HEK293 (cell line): ENCODE data around the gene PRKAG2.

Source experiments
- ZNF274 ChIP-seq, 2 experiments: fragments of 200-500 bp in 1 of 2; fragments of 450-650 bp in 1 of 2; sonication (Bioruptor generic) in 1 of 2; formaldehyde crosslinking in 1 of 2; IDR thresholded peaks; 2 replicates each; pipeline versions ENCODE4 v1.5.1 to v1.6.1; 2014 to 2016; ENCODE audit warnings: borderline replicate concordance in 1 of 2, inconsistent platforms in 1 of 2, low read length in 1 of 2, missing biosample characterization in 1 of 2, missing genetic modification characterization in 1 of 2
- ZNF76 ChIP-seq: fragments of 450-650 bp; formaldehyde crosslinking; IDR thresholded peaks from 2 replicates; pipeline ENCODE4; 2016; ENCODE audit warnings: low read depth, missing biosample characterization, missing genetic modification characterization, borderline replicate concordance
- TF ChIP-seq, protein P1 (sequence below): fragments of 450-650 bp; formaldehyde crosslinking; optimal IDR thresholded peaks from 2 replicates; pipeline ENCODE3; 2016; ENCODE audit warnings: missing biosample characterization, mild to moderate bottlenecking, missing genetic modification characterization
- TF ChIP-seq, protein P2 (sequence below): fragments of 450-650 bp; formaldehyde crosslinking; IDR thresholded peaks from 2 replicates; pipeline ENCODE4 v1.5.1; 2016; ENCODE audit warnings: missing biosample characterization, missing genetic modification characterization

DNA sequence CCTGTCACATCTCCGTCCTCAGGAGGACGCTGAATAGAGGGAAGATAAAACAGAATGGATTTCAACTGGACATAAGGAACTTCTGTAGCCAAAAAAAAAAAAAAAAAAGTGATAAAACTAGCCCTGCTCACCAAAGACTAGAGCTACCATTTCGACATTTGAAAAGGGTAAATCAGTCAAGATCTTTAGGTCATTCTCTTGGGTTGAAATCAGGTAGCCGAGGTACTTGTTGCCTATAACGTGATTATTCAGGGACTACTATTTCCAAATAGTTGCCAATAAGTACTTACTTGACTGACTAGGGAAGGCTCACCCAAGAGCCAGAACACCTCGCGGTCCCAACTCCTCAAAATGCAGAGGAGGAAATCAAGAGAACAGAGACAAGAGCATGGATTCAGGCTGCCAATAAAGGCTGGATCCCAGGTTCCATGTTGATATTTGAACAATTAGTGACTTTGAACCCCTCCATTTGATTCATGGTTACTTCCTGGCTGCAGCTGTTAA, 359.3 kb downstream of the PRKAG2 start:
- TF ChIP-seq, protein P1, sequence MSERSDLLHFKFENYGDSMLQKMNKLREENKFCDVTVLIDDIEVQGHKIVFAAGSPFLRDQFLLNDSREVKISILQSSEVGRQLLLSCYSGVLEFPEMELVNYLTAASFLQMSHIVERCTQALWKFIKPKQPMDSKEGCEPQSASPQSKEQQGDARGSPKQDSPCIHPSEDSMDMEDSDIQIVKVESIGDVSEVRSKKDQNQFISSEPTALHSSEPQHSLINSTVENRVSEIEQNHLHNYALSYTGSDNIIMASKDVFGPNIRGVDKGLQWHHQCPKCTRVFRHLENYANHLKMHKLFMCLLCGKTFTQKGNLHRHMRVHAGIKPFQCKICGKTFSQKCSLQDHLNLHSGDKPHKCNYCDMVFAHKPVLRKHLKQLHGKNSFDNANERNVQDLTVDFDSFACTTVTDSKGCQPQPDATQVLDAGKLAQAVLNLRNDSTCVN (tag by site-specific recombination): no peak
- TF ChIP-seq, protein P2, sequence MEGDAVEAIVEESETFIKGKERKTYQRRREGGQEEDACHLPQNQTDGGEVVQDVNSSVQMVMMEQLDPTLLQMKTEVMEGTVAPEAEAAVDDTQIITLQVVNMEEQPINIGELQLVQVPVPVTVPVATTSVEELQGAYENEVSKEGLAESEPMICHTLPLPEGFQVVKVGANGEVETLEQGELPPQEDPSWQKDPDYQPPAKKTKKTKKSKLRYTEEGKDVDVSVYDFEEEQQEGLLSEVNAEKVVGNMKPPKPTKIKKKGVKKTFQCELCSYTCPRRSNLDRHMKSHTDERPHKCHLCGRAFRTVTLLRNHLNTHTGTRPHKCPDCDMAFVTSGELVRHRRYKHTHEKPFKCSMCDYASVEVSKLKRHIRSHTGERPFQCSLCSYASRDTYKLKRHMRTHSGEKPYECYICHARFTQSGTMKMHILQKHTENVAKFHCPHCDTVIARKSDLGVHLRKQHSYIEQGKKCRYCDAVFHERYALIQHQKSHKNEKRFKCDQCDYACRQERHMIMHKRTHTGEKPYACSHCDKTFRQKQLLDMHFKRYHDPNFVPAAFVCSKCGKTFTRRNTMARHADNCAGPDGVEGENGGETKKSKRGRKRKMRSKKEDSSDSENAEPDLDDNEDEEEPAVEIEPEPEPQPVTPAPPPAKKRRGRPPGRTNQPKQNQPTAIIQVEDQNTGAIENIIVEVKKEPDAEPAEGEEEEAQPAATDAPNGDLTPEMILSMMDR: no peak
- TF ChIP-seq ZNF274 (IDR thresholded peaks at IDR 0.05; ENCODE audit: low read length): no peak
- no peak for TF ChIP-seq ZNF274 (tag by site-specific recombination; IDR thresholded peaks at IDR 0.05; ENCODE audit: borderline replicate concordance)
- no peak for TF ChIP-seq ZNF76 (tag by site-specific recombination)
